GM23248 (cell line): Measurements from ENCODE around the gene ASZ1. TPM values are rescaled to one million over a fixed set of nuclear protein-coding genes. Genes with fewer than 3 reads are reported as not detected.
"Not testable (repeated sequence)": the region's sequence is repeated elsewhere in the genome, so short reads cannot be mapped to it uniquely, and the experiment has no call there.

Experiments
- DNase-seq: peaks from one replicate; pipeline ENCODE4 v3.0.0-alpha.2; 2015
- H2AFZ ChIP-seq: fragments of 200-600 bp; sonication (generic); 2 replicates; pipeline ENCODE4 v1.6.1; 2016; ENCODE audit warnings: antibody characterized with exemption
- H3F3A ChIP-seq: fragments of 200-600 bp; sonication (generic); 2 replicates; pipeline ENCODE4 v1.6.1; 2016; ENCODE audit warnings: mild to moderate bottlenecking, antibody characterized with exemption, mixed run types; ENCODE audit not compliant: insufficient read depth
- H3K27ac ChIP-seq: fragments of 200-600 bp; sonication (generic); 2 replicates; pipeline ENCODE4 v1.5.1; 2016; ENCODE audit warnings: mild to moderate bottlenecking
- H3K27me3 ChIP-seq: fragments of 200-600 bp; sonication (generic); replicated peaks from 2 replicates; pipeline ENCODE4 v1.6.1; 2016; ENCODE audit warnings: mild to moderate bottlenecking; ENCODE audit not compliant: insufficient read depth
- H3K36me3 ChIP-seq: fragments of 200-600 bp; sonication (generic); 2 replicates; pipeline ENCODE4 v1.6.1; 2016; ENCODE audit warnings: low read depth, mild to moderate bottlenecking
- H3K4me1 ChIP-seq: fragments of 200-600 bp; sonication (generic); 2 replicates; pipeline ENCODE4 v1.6.1; 2016; ENCODE audit warnings: mild to moderate bottlenecking; ENCODE audit not compliant: insufficient read depth
- H3K4me2 ChIP-seq: fragments of 200-600 bp; sonication (generic); one replicate; pipeline ENCODE4 v1.6.1; 2016; ENCODE audit warnings: mild to moderate bottlenecking; ENCODE audit not compliant: unreplicated experiment
- H3K4me3 ChIP-seq: fragments of 200-600 bp; sonication (generic); 2 replicates; pipeline ENCODE4 v1.5.1; 2016; ENCODE audit warnings: mild to moderate bottlenecking
- H3K79me2 ChIP-seq: fragments of 200-600 bp; sonication (generic); 2 replicates; pipeline ENCODE4 v1.6.1; 2016; ENCODE audit warnings: mild to moderate bottlenecking; ENCODE audit not compliant: insufficient read depth
- H3K9ac ChIP-seq: fragments of 200-600 bp; sonication (generic); 2 replicates; pipeline ENCODE4 v1.6.1; 2016; ENCODE audit warnings: mild to moderate bottlenecking
- H3K9me2 ChIP-seq: fragments of 200-600 bp; sonication (generic); 2 replicates; pipeline ENCODE4 v1.6.1; 2016; ENCODE audit warnings: mixed run types, mild to moderate bottlenecking, moderate library complexity; ENCODE audit not compliant: insufficient read depth
- H3K9me3 ChIP-seq: fragments of 200-600 bp; sonication (generic); one replicate; pipeline ENCODE4 v1.6.1; 2017; ENCODE audit warnings: low read depth
- H4K20me1 ChIP-seq: fragments of 200-600 bp; sonication (generic); 2 replicates; pipeline ENCODE4 v1.6.0; 2016; ENCODE audit not compliant: insufficient read depth
- EZH2 ChIP-seq: fragments of 200-600 bp; sonication (generic); IDR thresholded peaks from 2 replicates; pipeline ENCODE4 v1.6.1; 2018; ENCODE audit warnings: antibody characterized with exemption, mild to moderate bottlenecking; ENCODE audit not compliant: insufficient read depth, poor library complexity, severe bottlenecking
- EZH2phosphoT487 ChIP-seq: fragments of 200-600 bp; sonication (generic); IDR thresholded peaks from 2 replicates; pipeline ENCODE4 v1.6.1; 2018; ENCODE audit warnings: antibody characterized with exemption, moderate library complexity, mild to moderate bottlenecking, low read depth; ENCODE audit not compliant: insufficient read depth
- WGBS, 2 experiments: methylation state at CpG; one replicate each; pipeline ENCODE4 v1.1.6; 2015 to 2017; ENCODE audit warnings: low lambda C conversion rate in 2 of 2, low coverage in 1 of 2; ENCODE audit errors: missing lambda C conversion rate in 2 of 2; 5-methylcytosine and 5-hydroxymethylcytosine counted together
- in situ Hi-C: fragments of 300-500 bp; cut with MboI; formaldehyde crosslinking; loops from 2 replicates; pipeline ENCODE4 v1.15.0; 2020
- polyA plus RNA-seq: library from polyadenylated mRNA; unstranded; fragments of >200 nt; fragmentation: Nextera tagmentation; extraction: Ambion mirVana; gene quantifications from 2 replicates; pipeline ENCODE4 v1.2.1, GENCODE V29; 2016
- total RNA-seq: library from RNA; depleted of rRNA; stranded (reverse); fragments of >200 nt; shearing (Covaris generic); gene quantifications from 2 replicates; pipeline ENCODE4 v1.2.3, GENCODE V29; 2014; rRNA removed

Gene ASZ1
- not detected in 2 replicates for total RNA-seq
- polyA plus RNA-seq = not detected in 2 replicates

- DNase-seq = no peak
- no peaks in the 10 kb centered on the region for H3K9me3 ChIP-seq
- no peaks in the 10 kb centered on the region for H3K4me1 ChIP-seq
- no peaks in the 10 kb centered on the region for H3F3A ChIP-seq
- no peak within 1 kb of the TSS for H2AFZ ChIP-seq
- H3K4me3 ChIP-seq = no peak within 1 kb of the TSS
- in situ Hi-C loops = no loop called here
- TF ChIP-seq EZH2phosphoT487 (no peak), EZH2 (no peak)
- H4K20me1 ChIP-seq = no peaks in the 10 kb centered on the region
- H3K9me2 ChIP-seq = no peaks in the 10 kb centered on the region
- WGBS, 2 experiments = 73 to 78% methylated on average over 41 of the region's 41 CpGs
- H3K9ac ChIP-seq = no peak within 1 kb of the TSS
- no peaks in the 10 kb centered on the region for H3K36me3 ChIP-seq
- H3K27ac ChIP-seq = no peak within 1 kb of the TSS
- H3K27me3 ChIP-seq = peaks cover 31% of the 10 kb centered on the region
- H3K79me2 ChIP-seq = no peaks in the 10 kb centered on the region
- H3K4me2 ChIP-seq = no peak within 1 kb of the TSS
These were observed at the start of gene ASZ1 for GRCh38 chr7:117427258-117427701. Gene ASZ1 (minus strand): TSS chr7:117427493. CDS start chr7:117427460, 33 bp downstream.

GRCh38 chr7:117476557-117477215 lies 49.4 kb upstream of the ASZ1 start:
- Histone ChIP-seq H3K4me1 (no peaks in the 10 kb centered on the region; the same call in 1 of the 2 replicates), H3K27ac (no peak overlapping the region), H3K4me2 (no peak overlapping the region), H4K20me1 (no peaks in the 10 kb centered on the region), H3F3A (no peaks in the 10 kb centered on the region), H3K9ac (no peak overlapping the region), H3K36me3 (no peaks in the 10 kb centered on the region), H2AFZ (no peak overlapping the region), H3K4me3 (no peak overlapping the region), H3K79me2 (no peaks in the 10 kb centered on the region), H3K27me3 (peaks cover 50% of the 10 kb centered on the region), H3K9me2 (no peaks in the 10 kb centered on the region), H3K9me3 (no peaks in the 10 kb centered on the region)
- in situ Hi-C loops = no loop called here
- no peak for TF ChIP-seq EZH2
- no peak for TF ChIP-seq EZH2phosphoT487
- 17 to 22% methylated on average over 4 of the region's 4 CpGs for WGBS, 2 experiments
- DNase-seq = no peak

- Histone ChIP-seq H3K27me3 (peaks cover 19% of the 10 kb centered on the region), H3K4me1 (no peaks in the 10 kb centered on the region), H3K79me2 (no peaks in the 10 kb centered on the region), H3F3A (no peaks in the 10 kb centered on the region), H3K36me3 (no peaks in the 10 kb centered on the region), H3K9me2 (no peaks in the 10 kb centered on the region), H4K20me1 (no peaks in the 10 kb centered on the region), H3K9ac (no peak overlapping the region), H3K4me2 (no peak overlapping the region), H3K9me3 (no peaks in the 10 kb centered on the region), H3K27ac (no peak overlapping the region), H3K4me3 (no peak overlapping the region), H2AFZ (no peak overlapping the region)
- TF ChIP-seq EZH2phosphoT487 (no peak), EZH2 (no peak)
- no peak for DNase-seq
- in situ Hi-C loops = no loop called here
These were observed 45.0 kb upstream of the ASZ1 start for GRCh38 chr7:117472335-117472734.

- in situ Hi-C loops = no loop called here
- Histone ChIP-seq H3K36me3 (no peaks in the 10 kb centered on the region), H3F3A (no peaks in the 10 kb centered on the region), H3K4me2 (no peak overlapping the region), H3K79me2 (no peaks in the 10 kb centered on the region), H3K27ac (no peak overlapping the region), H3K9me3 (no peaks in the 10 kb centered on the region), H3K4me3 (no peak overlapping the region), H2AFZ (no peak overlapping the region), H3K9ac (no peak overlapping the region), H4K20me1 (no peaks in the 10 kb centered on the region), H3K9me2 (no peaks in the 10 kb centered on the region), H3K27me3 (peaks cover 12% of the 10 kb centered on the region; the same call in 1 of the 2 replicates), H3K4me1 (no peaks in the 10 kb centered on the region)
- DNase-seq = no peak
- 14 to 23% methylated on average over 5 of the region's 5 CpGs for WGBS, 2 experiments
- TF ChIP-seq EZH2phosphoT487 (no peak), EZH2 (no peak)
These were observed 43.5 kb upstream of the ASZ1 start for GRCh38 chr7:117470777-117471176.

GRCh38 chr7:117468174-117468573 lies 40.9 kb upstream of the ASZ1 start:
- Histone ChIP-seq H3K27ac (no peak overlapping the region), H3K4me1 (no peaks in the 10 kb centered on the region), H3K9me2 (no peaks in the 10 kb centered on the region), H2AFZ (no peak overlapping the region), H3K4me3 (no peak overlapping the region), H3K79me2 (no peaks in the 10 kb centered on the region), H3K36me3 (no peaks in the 10 kb centered on the region), H3F3A (no peaks in the 10 kb centered on the region), H3K9me3 (no peaks in the 10 kb centered on the region), H3K9ac (no peak overlapping the region), H3K27me3 (0 out of 2 replicates have a peak, but pooled peaks cover 7% of the 10 kb centered on the region), H3K4me2 (no peak overlapping the region), H4K20me1 (no peaks in the 10 kb centered on the region)
- in situ Hi-C loops = no loop called here
- no peak for TF ChIP-seq EZH2
- no peak for TF ChIP-seq EZH2phosphoT487
- 31 to 37% methylated on average over 2 of the region's 2 CpGs for WGBS, 2 experiments
- no peak for DNase-seq

- H3K9ac ChIP-seq, H3K27ac ChIP-seq, H2AFZ ChIP-seq, H3K9me2 ChIP-seq, H3K79me2 ChIP-seq, H3K36me3 ChIP-seq, H3K4me3 ChIP-seq, in situ Hi-C loops, H3F3A ChIP-seq, H3K4me2 ChIP-seq, H4K20me1 ChIP-seq, DNase-seq, H3K4me1 ChIP-seq, H3K27me3 ChIP-seq, H3K9me3 ChIP-seq: not testable (repeated sequence)
- WGBS, 2 experiments = 15 to 25% methylated on average over 4 of the region's 4 CpGs
These were observed 33.5 kb upstream of the ASZ1 start for GRCh38 chr7:117460815-117461214.
